ENCODE measurements around the gene EDDM13.
"Not testable (repeated sequence)": the region's sequence is repeated elsewhere in the genome, so short reads cannot be mapped to it uniquely, and the experiment has no call there.

Gene EDDM13

DNA sequence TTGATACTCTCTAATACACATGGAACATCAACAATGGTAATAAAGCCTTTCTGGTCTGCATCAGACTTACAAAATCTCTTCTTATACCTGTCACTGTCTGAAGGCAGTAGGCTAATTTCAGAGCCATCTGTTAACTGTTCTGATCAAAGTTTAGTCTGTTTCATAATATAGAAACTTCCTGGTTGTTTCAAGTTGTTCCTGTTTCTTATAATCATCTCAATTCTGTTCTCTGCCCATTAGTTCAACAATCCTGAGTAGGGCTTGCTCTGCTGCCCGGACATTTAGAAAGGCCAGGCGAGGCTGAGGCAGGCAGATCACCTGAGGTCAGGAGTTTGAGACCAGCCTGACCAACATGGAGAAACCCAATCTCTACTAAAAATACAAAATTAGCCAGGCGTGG, 47.4 kb downstream of the EDDM13 start:
- H3K9me3 ChIP-seq (ENCODE audit: control insufficient read depth, insufficient read depth, low read length): no peaks in the 10 kb centered on the region
- no peak overlapping the region for H3K4me3 ChIP-seq (ENCODE audit: low read length)
- no CpG with 5 or more reads among the region's 3 CpGs for WGBS (ENCODE audit: insufficient coverage, insufficient read length)
- DNase-seq (ENCODE audit: low read depth, low spot score): no peak
- H3K4me1 ChIP-seq (ENCODE audit: control insufficient read depth, insufficient read depth, low read length): no peaks in the 10 kb centered on the region; the same call in 1 of the 2 replicates
- H3K27ac ChIP-seq (ENCODE audit: low read length): no peak overlapping the region
- no peaks in the 10 kb centered on the region for H3K36me3 ChIP-seq (ENCODE audit: control insufficient read depth, insufficient read depth, low read length)
- H3K27me3 ChIP-seq (ENCODE audit: control insufficient read depth, insufficient read depth, low read length): no peaks in the 10 kb centered on the region

DNA sequence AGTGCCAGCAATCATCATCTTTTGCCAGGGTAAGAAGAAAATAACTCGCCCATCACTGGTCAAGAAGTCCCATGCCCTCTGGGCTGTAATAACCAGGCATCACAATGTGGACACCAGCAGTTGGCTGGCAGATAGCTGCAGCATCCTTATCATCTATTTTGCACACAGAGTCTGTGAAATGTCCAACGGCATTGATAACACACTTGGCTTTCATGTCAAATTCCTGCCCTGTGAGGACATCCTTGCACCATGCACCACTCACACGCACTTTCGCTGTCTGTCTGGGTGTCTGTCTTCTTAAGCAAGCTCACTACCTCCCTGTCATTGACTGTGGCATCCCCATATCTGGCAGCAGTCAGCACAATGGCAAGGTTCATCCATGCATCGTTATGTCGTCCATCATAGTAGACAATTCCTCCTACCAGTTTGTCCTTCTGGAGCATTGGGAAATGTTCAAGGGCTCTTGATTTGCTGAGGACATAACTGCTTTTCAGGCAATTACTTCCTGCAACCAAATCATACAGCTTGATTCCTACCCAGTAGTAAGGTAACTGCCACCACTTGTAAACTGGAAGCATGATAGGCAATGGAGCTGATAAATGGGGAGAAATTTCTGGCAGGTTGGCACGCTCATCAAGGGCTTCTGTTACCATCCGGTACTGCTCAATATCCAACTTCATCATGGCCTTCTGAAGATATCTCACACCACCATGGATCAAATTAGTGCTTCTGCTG, 48.9 kb downstream of the EDDM13 start:
- Histone ChIP-seq H3K36me3 (ENCODE audit: control insufficient read depth, insufficient read depth, low read length) (no peaks in the 10 kb centered on the region), H3K27me3 (ENCODE audit: control insufficient read depth, insufficient read depth, low read length) (no peaks in the 10 kb centered on the region), H3K4me3 (ENCODE audit: low read length) (no peak overlapping the region), H3K4me1 (ENCODE audit: control insufficient read depth, insufficient read depth, low read length) (no peaks in the 10 kb centered on the region), H3K9me3 (ENCODE audit: control insufficient read depth, insufficient read depth, low read length) (no peaks in the 10 kb centered on the region), H3K27ac (ENCODE audit: low read length) (no peak overlapping the region)
- DNase-seq (ENCODE audit: low read depth, low spot score): no peak
- no CpG with 5 or more reads among the region's 8 CpGs for WGBS (ENCODE audit: insufficient coverage, insufficient read length)

DNA sequence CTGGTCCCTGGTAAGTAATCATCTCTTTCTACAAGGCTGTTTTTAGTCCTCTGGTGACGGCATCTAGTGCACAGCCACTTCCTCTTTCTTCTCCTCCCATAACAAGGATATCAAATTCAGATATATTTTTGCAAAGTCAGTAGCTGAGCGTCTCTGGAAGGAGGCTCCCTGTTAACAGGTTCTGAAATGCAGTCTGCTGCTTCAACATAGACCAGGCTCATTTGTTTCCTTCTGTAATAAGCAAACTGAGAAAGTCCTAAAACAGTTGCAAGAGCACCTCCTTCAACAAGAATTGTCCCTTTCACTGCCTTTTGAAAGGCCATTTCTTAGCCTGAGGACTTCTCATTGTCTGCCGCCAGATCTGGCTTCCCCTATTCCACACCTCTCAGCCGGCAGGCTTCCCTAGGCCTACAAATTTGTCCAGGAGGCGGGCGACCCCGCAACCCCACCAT, 49.5 kb downstream of the EDDM13 start:
- Histone ChIP-seq H3K9me3 (ENCODE audit: control insufficient read depth, insufficient read depth, low read length) (no peaks in the 10 kb centered on the region), H3K36me3 (ENCODE audit: control insufficient read depth, insufficient read depth, low read length) (no peaks in the 10 kb centered on the region), H3K27ac (ENCODE audit: low read length) (no peak overlapping the region), H3K4me1 (ENCODE audit: control insufficient read depth, insufficient read depth, low read length) (no peaks in the 10 kb centered on the region), H3K4me3 (ENCODE audit: low read length) (no peak overlapping the region), H3K27me3 (ENCODE audit: control insufficient read depth, insufficient read depth, low read length) (no peaks in the 10 kb centered on the region)
- no CpG with 5 or more reads among the region's 7 CpGs for WGBS (ENCODE audit: insufficient coverage, insufficient read length)
- no peak for DNase-seq (ENCODE audit: low read depth, low spot score)

DNA sequence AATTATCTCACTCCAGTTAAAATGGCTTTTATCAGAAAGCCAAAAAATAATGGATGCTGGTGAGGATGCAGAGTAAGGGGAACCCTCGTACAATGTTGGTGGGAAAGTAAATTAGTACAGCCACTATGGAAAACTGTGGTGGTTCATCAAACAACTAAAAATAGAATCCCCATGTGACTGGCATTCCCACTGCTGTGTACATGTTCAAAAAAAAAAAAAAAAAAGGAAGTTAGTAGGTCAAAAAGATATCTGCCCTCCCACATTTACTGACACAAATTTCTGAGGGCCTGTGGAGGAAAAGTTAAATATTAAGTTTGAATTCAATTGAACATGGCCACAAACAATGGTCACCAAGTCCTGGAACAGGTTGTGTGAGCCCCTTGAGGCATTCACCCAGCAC, 51.9 kb downstream of the EDDM13 start:
- Histone ChIP-seq H3K27me3 (ENCODE audit: control insufficient read depth, insufficient read depth, low read length) (no peaks in the 10 kb centered on the region), H3K4me3 (ENCODE audit: low read length) (no peak overlapping the region), H3K9me3 (ENCODE audit: control insufficient read depth, insufficient read depth, low read length) (no peaks in the 10 kb centered on the region), H3K4me1 (ENCODE audit: control insufficient read depth, insufficient read depth, low read length) (no peaks in the 10 kb centered on the region), H3K36me3 (ENCODE audit: control insufficient read depth, insufficient read depth, low read length) (no peaks in the 10 kb centered on the region), H3K27ac (ENCODE audit: low read length) (no peak overlapping the region)
- DNase-seq (ENCODE audit: low read depth, low spot score): no peak
- WGBS (ENCODE audit: insufficient coverage, insufficient read length): no CpG with 5 or more reads among the region's 1 CpG

DNA sequence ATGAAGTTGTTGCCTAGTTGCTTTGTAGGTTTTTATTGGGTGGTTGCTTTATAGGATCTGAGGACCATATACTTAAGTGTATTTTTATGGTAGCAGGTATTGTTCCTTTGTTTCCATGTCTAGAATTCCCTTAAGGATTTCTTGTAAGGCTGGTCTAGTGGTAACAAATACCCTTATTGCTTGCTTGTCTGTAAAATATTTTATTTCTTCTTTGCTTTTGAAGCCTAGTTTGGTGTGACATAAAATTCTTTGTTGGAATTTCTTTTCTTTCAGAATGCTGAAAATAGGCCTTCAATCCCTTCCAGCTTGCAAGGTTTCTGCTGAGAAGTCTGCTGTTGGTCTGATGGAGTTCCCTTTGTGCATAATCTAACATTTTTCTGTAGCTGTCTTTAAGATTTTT, 60.1 kb downstream of the EDDM13 start:
- Histone ChIP-seq H3K27me3 (ENCODE audit: control insufficient read depth, insufficient read depth, low read length) (no peaks in the 10 kb centered on the region), H3K4me1 (ENCODE audit: control insufficient read depth, insufficient read depth, low read length) (no peaks in the 10 kb centered on the region), H3K36me3 (ENCODE audit: control insufficient read depth, insufficient read depth, low read length) (no peaks in the 10 kb centered on the region), H3K4me3 (ENCODE audit: low read length) (no peak overlapping the region), H3K9me3 (ENCODE audit: control insufficient read depth, insufficient read depth, low read length) (no peaks in the 10 kb centered on the region), H3K27ac (ENCODE audit: low read length) (no peak overlapping the region)
- DNase-seq (ENCODE audit: low read depth, low spot score): no peak

DNA sequence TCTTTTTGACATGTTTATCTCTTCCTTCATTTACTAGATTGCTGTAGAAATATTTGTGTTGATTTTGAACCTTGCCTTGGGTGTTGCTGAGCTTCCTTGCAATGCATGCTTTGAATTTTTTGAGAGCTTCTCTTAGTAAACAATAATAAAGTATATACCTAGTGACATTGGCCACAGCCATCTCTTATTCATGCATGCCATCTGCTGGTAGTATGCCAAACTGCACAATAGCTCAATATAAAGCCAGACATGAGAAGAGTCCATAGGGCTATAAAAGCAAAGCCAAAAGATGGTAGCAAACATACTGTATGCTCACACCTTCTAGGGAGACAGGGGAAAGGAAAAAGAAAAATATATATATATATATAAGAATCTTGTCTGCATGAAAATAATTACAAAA, 61.0 kb downstream of the EDDM13 start:
- peaks cover 2% of the 10 kb centered on the region; the same call in 1 of the 2 replicates for H3K9me3 ChIP-seq (ENCODE audit: control insufficient read depth, insufficient read depth, low read length)
- H3K27ac ChIP-seq (ENCODE audit: low read length): no peak overlapping the region
- H3K36me3 ChIP-seq (ENCODE audit: control insufficient read depth, insufficient read depth, low read length): no peaks in the 10 kb centered on the region
- H3K4me1 ChIP-seq (ENCODE audit: control insufficient read depth, insufficient read depth, low read length): no peaks in the 10 kb centered on the region
- H3K4me3 ChIP-seq (ENCODE audit: low read length): no peak overlapping the region
- no peak for DNase-seq (ENCODE audit: low read depth, low spot score)
- H3K27me3 ChIP-seq (ENCODE audit: control insufficient read depth, insufficient read depth, low read length): no peaks in the 10 kb centered on the region

DNA sequence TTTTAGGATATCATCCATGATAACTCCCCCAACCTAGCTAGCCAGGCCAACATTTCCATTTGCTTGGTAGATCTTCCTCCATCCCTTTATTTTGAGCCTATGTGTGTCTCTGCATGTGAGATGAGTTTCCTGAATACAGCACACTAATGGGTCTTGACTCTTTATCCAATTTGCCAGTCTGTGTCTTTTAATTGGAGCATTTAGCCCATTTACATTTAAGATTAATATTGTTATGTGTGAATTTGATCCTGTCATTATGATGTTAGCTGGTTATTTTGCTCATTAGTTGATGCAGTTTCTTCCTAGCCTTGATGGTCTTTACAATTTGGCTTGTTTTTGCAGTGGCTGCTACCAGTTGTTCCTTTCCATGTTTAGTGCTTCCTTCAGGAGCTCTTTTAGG, 62.8 kb downstream of the EDDM13 start:
- H3K27ac ChIP-seq (ENCODE audit: low read length); H3K4me3 ChIP-seq (ENCODE audit: low read length); H3K4me1 ChIP-seq (ENCODE audit: control insufficient read depth, insufficient read depth, low read length); H3K9me3 ChIP-seq (ENCODE audit: control insufficient read depth, insufficient read depth, low read length); H3K27me3 ChIP-seq (ENCODE audit: control insufficient read depth, insufficient read depth, low read length); DNase-seq (ENCODE audit: low read depth, low spot score); H3K36me3 ChIP-seq (ENCODE audit: control insufficient read depth, insufficient read depth, low read length): not testable (repeated sequence)

DNA sequence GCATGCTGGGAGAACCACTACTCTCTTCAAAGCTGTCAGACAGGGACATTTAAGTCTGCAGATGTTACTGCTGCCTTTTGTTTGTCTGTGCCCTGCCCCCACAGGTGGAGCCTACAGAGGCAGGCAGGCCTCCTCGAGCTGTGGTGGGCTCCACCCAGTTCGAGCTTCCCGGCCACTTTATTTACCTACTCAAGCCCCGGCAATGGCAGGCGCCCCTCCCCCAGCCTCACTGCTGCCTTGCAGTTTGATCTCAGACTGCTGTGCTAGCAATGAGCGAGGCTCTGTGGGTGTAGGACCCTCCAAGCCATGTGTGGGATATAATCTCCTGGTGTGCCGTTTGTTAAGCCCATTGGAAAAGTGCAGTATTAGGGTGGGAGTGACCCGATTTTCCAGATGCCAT, 64.5 kb downstream of the EDDM13 start:
- H3K9me3 ChIP-seq (ENCODE audit: control insufficient read depth, insufficient read depth, low read length); H3K36me3 ChIP-seq (ENCODE audit: control insufficient read depth, insufficient read depth, low read length); H3K4me3 ChIP-seq (ENCODE audit: low read length); H3K27me3 ChIP-seq (ENCODE audit: control insufficient read depth, insufficient read depth, low read length); H3K27ac ChIP-seq (ENCODE audit: low read length); H3K4me1 ChIP-seq (ENCODE audit: control insufficient read depth, insufficient read depth, low read length); DNase-seq (ENCODE audit: low read depth, low spot score): not testable (repeated sequence)
- no CpG with 5 or more reads among the region's 8 CpGs for WGBS (ENCODE audit: insufficient coverage, insufficient read length)

DNA sequence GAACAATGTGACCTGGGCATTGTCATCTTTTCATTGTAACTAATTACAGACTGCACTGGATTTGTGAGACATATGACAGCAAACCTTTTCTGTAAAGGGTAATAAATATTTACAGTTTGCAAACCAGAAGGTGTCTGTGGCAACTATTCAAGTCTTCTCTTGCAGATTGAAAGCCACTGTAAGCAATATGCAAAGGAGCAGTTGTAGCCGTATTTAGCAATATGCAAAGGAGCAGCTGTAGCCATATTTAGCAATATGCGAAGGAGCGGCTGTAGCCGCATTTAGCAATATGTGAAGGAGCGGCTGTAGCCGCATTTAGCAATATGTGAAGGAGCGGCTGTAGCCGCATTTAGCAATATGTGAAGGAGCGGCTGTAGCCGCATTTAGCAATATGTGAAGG, 66.5 kb downstream of the EDDM13 start:
- not testable (repeated sequence) for H3K9me3 ChIP-seq (ENCODE audit: control insufficient read depth, insufficient read depth, low read length); H3K36me3 ChIP-seq (ENCODE audit: control insufficient read depth, insufficient read depth, low read length); H3K27ac ChIP-seq (ENCODE audit: low read length); H3K4me1 ChIP-seq (ENCODE audit: control insufficient read depth, insufficient read depth, low read length); H3K4me3 ChIP-seq (ENCODE audit: low read length); DNase-seq (ENCODE audit: low read depth, low spot score); H3K27me3 ChIP-seq (ENCODE audit: control insufficient read depth, insufficient read depth, low read length)
- WGBS (ENCODE audit: insufficient coverage, insufficient read length): no CpG with 5 or more reads among the region's 10 CpGs

DNA sequence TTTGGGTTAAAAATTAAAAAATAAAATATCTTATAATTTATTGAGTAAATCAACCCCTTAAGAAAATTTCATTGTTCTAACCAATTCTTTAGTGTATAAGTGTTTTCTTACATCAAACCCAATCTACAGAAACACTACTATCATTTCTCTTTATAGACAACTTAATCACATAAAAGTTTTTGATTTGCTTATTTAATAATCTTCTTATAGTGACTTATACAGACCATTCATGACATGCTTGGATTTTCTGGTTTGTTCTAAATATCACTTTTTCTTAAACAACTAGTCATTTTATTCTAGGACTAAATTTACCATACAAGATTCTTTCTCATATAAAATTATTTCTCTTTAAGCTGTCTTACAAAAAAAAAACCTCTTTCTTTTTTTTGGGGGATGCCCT, 69.4 kb downstream of the EDDM13 start:
- no peaks in the 10 kb centered on the region for H3K27me3 ChIP-seq (ENCODE audit: control insufficient read depth, insufficient read depth, low read length)
- peaks cover 7% of the 10 kb centered on the region for H3K9me3 ChIP-seq (ENCODE audit: control insufficient read depth, insufficient read depth, low read length)
- H3K4me1 ChIP-seq (ENCODE audit: control insufficient read depth, insufficient read depth, low read length): no peaks in the 10 kb centered on the region
- H3K4me3 ChIP-seq (ENCODE audit: low read length): no peak overlapping the region
- H3K36me3 ChIP-seq (ENCODE audit: control insufficient read depth, insufficient read depth, low read length): no peaks in the 10 kb centered on the region
- no peak overlapping the region for H3K27ac ChIP-seq (ENCODE audit: low read length)
- DNase-seq (ENCODE audit: low read depth, low spot score): no peak

DNA sequence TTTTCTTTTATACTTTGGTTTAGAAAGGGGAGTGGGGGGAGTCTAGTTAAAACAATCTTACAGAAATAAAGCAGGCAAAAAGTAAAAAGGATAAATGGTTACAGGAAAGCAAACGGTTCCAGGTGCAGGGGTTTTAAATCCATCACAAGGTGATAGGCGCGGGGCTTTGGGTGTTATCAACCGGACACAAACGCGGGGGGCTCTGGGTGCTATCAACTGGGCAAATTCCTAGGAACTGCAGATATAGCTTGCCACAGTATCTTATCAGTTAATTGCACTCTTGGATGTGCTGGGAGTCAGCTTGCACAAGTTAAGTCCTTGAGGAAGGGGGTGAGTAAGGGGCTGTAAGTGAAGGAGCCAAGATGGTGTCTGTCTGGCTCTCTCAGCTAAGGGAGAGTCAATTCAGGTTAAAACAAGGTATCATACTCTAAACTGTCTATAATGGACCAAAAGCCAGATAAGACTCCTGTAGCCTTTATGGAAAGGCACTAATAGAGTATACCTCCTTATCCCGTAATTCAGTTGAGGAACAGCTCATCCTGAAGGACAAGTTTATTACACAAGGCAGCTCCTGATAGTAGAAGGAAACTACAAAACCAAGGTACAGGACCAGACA, 74.7 kb downstream of the EDDM13 start:
- no CpG with 5 or more reads among the region's 7 CpGs for WGBS (ENCODE audit: insufficient coverage, insufficient read length)
- Histone ChIP-seq H3K4me3 (ENCODE audit: low read length) (no peak overlapping the region), H3K9me3 (ENCODE audit: control insufficient read depth, insufficient read depth, low read length) (no peaks in the 10 kb centered on the region), H3K4me1 (ENCODE audit: control insufficient read depth, insufficient read depth, low read length) (no peaks in the 10 kb centered on the region), H3K27ac (ENCODE audit: low read length) (no peak overlapping the region), H3K27me3 (ENCODE audit: control insufficient read depth, insufficient read depth, low read length) (no peaks in the 10 kb centered on the region), H3K36me3 (ENCODE audit: control insufficient read depth, insufficient read depth, low read length) (no peaks in the 10 kb centered on the region)
- no peak for DNase-seq (ENCODE audit: low read depth, low spot score)
